IMR-90 (cell line): ENCODE results near the gene IRS2. TPM values are rescaled to one million over a fixed set of nuclear protein-coding genes. Genes with fewer than 3 reads are reported as not detected.

Experiments used
- ATAC-seq: fragments of 200-7000 bp; cut with Tn5 transposase; 2 replicates; pipeline ENCODE4 v1.9.1; 2020; ENCODE audit warnings: low read depth, mild to moderate bottlenecking, moderate library complexity
- BruUV-seq: library from RNA; stranded (reverse); fragments of 400-500 nt; replicated peaks from 2 replicates; lab custom pipeline; 2021; lab: Mats Ljungman, UMichigan
- CTCF ChIA-PET: fragments of 300-600 bp; formaldehyde crosslinking; extraction: SDS; loops from one replicate; lab custom pipeline; 2021; ENCODE audit warnings: antibody characterized with exemption; lab: Yijun Ruan, JAX
- POLR2A ChIA-PET: fragments of 300-600 bp; sonication (Branson Sonifier 250); formaldehyde crosslinking; loops from one replicate; lab custom pipeline; 2022; ENCODE audit warnings: antibody characterized with exemption; ENCODE audit not compliant: unreplicated experiment; lab: Charles Lee
- DNase-seq: peaks from one replicate; pipeline ENCODE4 v3.0.0; 2013
- H2AFZ ChIP-seq: replicated peaks from 2 replicates; pipeline ENCODE3; 2013; ENCODE audit warnings: low read length, mild to moderate bottlenecking; ENCODE audit not compliant: poor library complexity
- H2AK5ac ChIP-seq: 2 replicates; pipeline ENCODE4 v1.6.1; 2013; ENCODE audit warnings: low read depth, low read length, inconsistent platforms
- H2AK9ac ChIP-seq: replicated peaks from 2 replicates; pipeline ENCODE3; 2013; ENCODE audit warnings: mild to moderate bottlenecking, low read depth, low read length, moderate library complexity; ENCODE audit not compliant: poor library complexity
- H2BK120ac ChIP-seq: 2 replicates; pipeline ENCODE4 v1.6.1; 2013; ENCODE audit warnings: low read depth, low read length, inconsistent platforms
- H2BK15ac ChIP-seq: 3 replicates; pipeline ENCODE4 v1.6.1; 2013; ENCODE audit warnings: low read depth, low read length, inconsistent platforms
- H2BK20ac ChIP-seq: 2 replicates; pipeline ENCODE4 v1.6.1; 2013; ENCODE audit warnings: low read depth, mild to moderate bottlenecking, inconsistent platforms, low read length, moderate library complexity
- H2BK5ac ChIP-seq: 2 replicates; pipeline ENCODE4 v1.6.1; 2013; ENCODE audit warnings: mild to moderate bottlenecking, low read depth, low read length, inconsistent platforms; ENCODE audit not compliant: poor library complexity, severe bottlenecking
- H3K14ac ChIP-seq: replicated peaks from 2 replicates; pipeline ENCODE4 v1.6.1; 2013; ENCODE audit warnings: low read depth, low read length, inconsistent platforms
- H3K18ac ChIP-seq: 2 replicates; pipeline ENCODE4 v1.6.1; 2013; ENCODE audit warnings: low read depth, low read length, control low read depth
- H3K23ac ChIP-seq: 2 replicates; pipeline ENCODE4 v1.6.1; 2013; ENCODE audit warnings: low read depth, low read length, inconsistent platforms
- H3K27ac ChIP-seq: 2 replicates; pipeline ENCODE4 v1.5.1; 2013; ENCODE audit warnings: mild to moderate bottlenecking, control low read depth, low read length; ENCODE audit not compliant: insufficient read depth
- H3K27me3 ChIP-seq: 2 replicates; pipeline ENCODE4 v1.6.1; 2013; ENCODE audit warnings: low read length; ENCODE audit not compliant: control insufficient read depth, insufficient read depth
- H3K36me3 ChIP-seq: 2 replicates; pipeline ENCODE4 v1.6.1; 2013; ENCODE audit warnings: low read length, mixed read lengths; ENCODE audit not compliant: control insufficient read depth, insufficient read depth
- H3K4ac ChIP-seq: 2 replicates; pipeline ENCODE4 v1.6.1; 2013; ENCODE audit warnings: low read depth, low read length, inconsistent platforms
- H3K4me1 ChIP-seq: 2 replicates; pipeline ENCODE4 v1.6.1; 2013; ENCODE audit warnings: low read length, mixed read lengths; ENCODE audit not compliant: control insufficient read depth, insufficient read depth
- H3K4me2 ChIP-seq: 2 replicates; pipeline ENCODE4 v1.6.1; 2013; ENCODE audit warnings: low read depth, mild to moderate bottlenecking, control low read depth, low read length, moderate library complexity
- H3K4me3 ChIP-seq: 2 replicates; pipeline ENCODE4 v1.5.1; 2013; ENCODE audit warnings: low read depth, mild to moderate bottlenecking, control low read depth, low read length, moderate library complexity; ENCODE audit not compliant: insufficient read depth
- H3K56ac ChIP-seq: 2 replicates; pipeline ENCODE4 v1.6.1; 2013; ENCODE audit warnings: low read length, inconsistent platforms; ENCODE audit not compliant: insufficient read depth; ENCODE audit errors: extremely low read depth
- H3K79me1 ChIP-seq, 2 experiments: 2 replicates each; pipeline ENCODE4 v1.6.1; 2013; ENCODE audit warnings: low read length in 2 of 2, inconsistent platforms in 1 of 2, low read depth in 1 of 2
- H3K9ac ChIP-seq: 2 replicates; pipeline ENCODE4 v1.6.1; 2013; ENCODE audit warnings: low read depth, low read length, control low read depth
- H3K9me1 ChIP-seq: 2 replicates; pipeline ENCODE4 v1.6.1; 2013; ENCODE audit warnings: low read length, inconsistent platforms; ENCODE audit not compliant: insufficient read depth
- H3K9me3 ChIP-seq: 2 replicates; pipeline ENCODE4 v1.6.1; 2013; ENCODE audit warnings: low read length; ENCODE audit not compliant: control insufficient read depth, insufficient read depth
- H4K20me1 ChIP-seq: 2 replicates; pipeline ENCODE4 v1.6.1; 2013; ENCODE audit warnings: low read length, inconsistent platforms; ENCODE audit not compliant: insufficient read depth
- H4K5ac ChIP-seq: 2 replicates; pipeline ENCODE4 v1.6.1; 2013; ENCODE audit warnings: mild to moderate bottlenecking, low read depth, low read length, control low read depth
- H4K8ac ChIP-seq, 2 experiments: 2 replicates each; pipeline ENCODE4 v1.6.1; 2013; ENCODE audit warnings: low read depth in 2 of 2, low read length in 2 of 2, control low read depth in 1 of 2, inconsistent platforms in 1 of 2
- H4K91ac ChIP-seq: 2 replicates; pipeline ENCODE4 v1.6.1; 2013; ENCODE audit warnings: low read depth, low read length, inconsistent platforms; ENCODE audit not compliant: insufficient read depth
- MAFK ChIP-seq: IDR thresholded peaks from 2 replicates; pipeline ENCODE4 v1.6.1; 2012; ENCODE audit warnings: low read depth, low read length, improper control_type of control experiment
- RAD21 ChIP-seq: IDR thresholded peaks from 2 replicates; pipeline ENCODE4 v1.6.1; 2012; ENCODE audit warnings: low read length, improper control_type of control experiment
- RFX5 ChIP-seq: IDR thresholded peaks from 2 replicates; pipeline ENCODE4 v1.8.0; 2012; ENCODE audit warnings: low read depth, mild to moderate bottlenecking, low read length, moderate library complexity
- WGBS, 2 experiments: methylation state at CpG; one replicate each; pipeline versions ENCODE4 v1.1.5 to v1.1.7; 2013; ENCODE audit warnings: missing lambda C conversion rate in 2 of 2; ENCODE audit not compliant: insufficient read length in 1 of 2; ENCODE audit errors: extremely low coverage in 2 of 2; 5-methylcytosine and 5-hydroxymethylcytosine counted together
- dilution Hi-C: fragments of 300-500 bp; cut with HindIII; formaldehyde crosslinking; loops from one replicate; pipeline ENCODE4 v1.14.3; 2018; ENCODE audit warnings: low sequenced_read_pairs; ENCODE audit not compliant: unreplicated experiment
- in situ Hi-C: fragments of 300-500 bp; cut with MboI; formaldehyde crosslinking; loops from 3 replicates; pipeline ENCODE4 v1.14.3; 2019; ENCODE audit warnings: low sequenced_read_pairs, inconsistent platforms, mixed read lengths
- intact Hi-C: fragments of 100-400 bp; cut with micrococcal nuclease; formaldehyde crosslinking; loops from 2 replicates; pipeline ENCODE4 v1.10.0; 2022
- polyA plus RNA-seq, 3 experiments: library from polyadenylated mRNA; depleted of rRNA; stranded (reverse); fragments of >200 nt; gene quantifications; 2 replicates each; pipeline ENCODE4 v1.2.3, GENCODE V29; 2012; ENCODE audit warnings: low replicate concordance in 1 of 3
- total RNA-seq: library from RNA; depleted of rRNA; stranded (reverse); fragments of >200 nt; gene quantifications from 2 replicates; pipeline ENCODE4 v1.2.3, GENCODE V29; 2012
- TF ChIP-seq, protein P1 (sequence below): conservative IDR thresholded peaks from 2 replicates; pipeline ENCODE4 v1.5.1; 2012; ENCODE audit warnings: mild to moderate bottlenecking, low read depth, low read length, improper control_type of control experiment
- TF ChIP-seq, protein P2 (sequence below): fragments of 150-350 bp; IDR thresholded peaks from 2 replicates; pipeline ENCODE4 v1.6.1; 2016; ENCODE audit warnings: low read depth, mild to moderate bottlenecking, low read length, moderate library complexity, borderline replicate concordance

IRS2 gene
- total and polyA plus RNA-seq, 2 of the 4 experiments (the other 2 are of a cell fraction), result 0.36 to 1.4 TPM

DNA sequence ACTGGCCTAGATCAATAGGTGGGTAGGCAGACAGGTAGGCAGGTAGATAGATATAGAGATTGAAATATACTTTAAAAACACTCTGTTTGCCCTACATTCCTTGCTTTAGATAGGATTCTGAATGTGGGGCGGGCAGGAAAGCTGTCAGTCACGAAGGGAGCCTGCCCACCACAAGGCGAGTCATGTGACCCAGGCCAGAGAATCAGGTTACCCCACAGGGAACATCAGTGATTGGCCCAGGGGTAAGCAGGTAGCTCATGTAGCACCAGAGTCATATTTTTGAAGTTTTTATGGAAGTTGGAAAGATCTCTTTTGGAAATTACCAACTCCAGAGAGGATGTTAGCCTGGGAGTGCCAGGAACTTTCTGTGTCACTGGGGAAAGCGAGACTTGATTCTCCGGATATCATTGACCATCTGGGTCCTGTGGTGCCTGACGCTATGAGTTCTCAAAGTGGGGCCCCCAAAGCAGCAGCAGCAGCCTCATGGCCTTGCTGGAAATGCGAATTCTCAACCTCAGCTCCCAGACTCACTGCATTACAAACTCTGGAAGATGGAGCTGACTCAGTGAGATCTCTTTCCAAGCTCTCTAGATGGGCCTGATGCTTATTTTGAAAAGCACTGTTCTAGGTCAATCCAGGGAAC is 60.3 kb downstream of the IRS2 start (continued):
- TF ChIP-seq, protein P1, sequence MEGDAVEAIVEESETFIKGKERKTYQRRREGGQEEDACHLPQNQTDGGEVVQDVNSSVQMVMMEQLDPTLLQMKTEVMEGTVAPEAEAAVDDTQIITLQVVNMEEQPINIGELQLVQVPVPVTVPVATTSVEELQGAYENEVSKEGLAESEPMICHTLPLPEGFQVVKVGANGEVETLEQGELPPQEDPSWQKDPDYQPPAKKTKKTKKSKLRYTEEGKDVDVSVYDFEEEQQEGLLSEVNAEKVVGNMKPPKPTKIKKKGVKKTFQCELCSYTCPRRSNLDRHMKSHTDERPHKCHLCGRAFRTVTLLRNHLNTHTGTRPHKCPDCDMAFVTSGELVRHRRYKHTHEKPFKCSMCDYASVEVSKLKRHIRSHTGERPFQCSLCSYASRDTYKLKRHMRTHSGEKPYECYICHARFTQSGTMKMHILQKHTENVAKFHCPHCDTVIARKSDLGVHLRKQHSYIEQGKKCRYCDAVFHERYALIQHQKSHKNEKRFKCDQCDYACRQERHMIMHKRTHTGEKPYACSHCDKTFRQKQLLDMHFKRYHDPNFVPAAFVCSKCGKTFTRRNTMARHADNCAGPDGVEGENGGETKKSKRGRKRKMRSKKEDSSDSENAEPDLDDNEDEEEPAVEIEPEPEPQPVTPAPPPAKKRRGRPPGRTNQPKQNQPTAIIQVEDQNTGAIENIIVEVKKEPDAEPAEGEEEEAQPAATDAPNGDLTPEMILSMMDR, result no peak

DNA sequence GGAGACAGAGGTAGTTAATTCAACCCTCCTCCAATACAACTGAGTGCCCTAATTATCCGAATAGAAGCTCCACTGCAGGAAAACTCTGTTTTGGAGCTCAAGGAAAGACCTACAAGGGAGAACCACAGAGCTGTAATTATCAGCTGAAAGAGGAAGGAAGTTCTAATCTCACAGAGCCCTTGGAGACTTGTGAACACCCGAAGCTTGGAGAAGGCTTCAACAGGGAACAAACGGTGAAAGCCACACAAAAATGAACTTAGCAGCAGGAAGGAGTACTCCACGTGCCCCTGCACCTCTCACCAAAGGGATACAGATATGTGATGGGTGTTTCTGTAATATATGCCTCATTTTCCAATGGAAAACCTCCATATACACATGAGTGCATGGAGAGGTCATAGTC is 61.1 kb downstream of the IRS2 start:
- Histone ChIP-seq H3K9me3 (no peaks in the 10 kb centered on the region; the same call in 1 of the 2 replicates), H3K4ac (no peak overlapping the region), H2AK9ac (no peak overlapping the region), H3K36me3 (no peaks in the 10 kb centered on the region), H2BK120ac (no peak overlapping the region), H3K79me1 (no peaks in the 10 kb centered on the region), H3K27me3 (peaks cover 54% of the 10 kb centered on the region), H4K20me1 (no peaks in the 10 kb centered on the region), H3K4me3 (no peak overlapping the region), H3K4me2 (no peak overlapping the region), H4K8ac (no peak overlapping the region), H3K4me1 (no peaks in the 10 kb centered on the region), H3K9ac (no peak overlapping the region), H3K23ac (no peak overlapping the region), H2BK20ac (no peak overlapping the region), H2BK15ac (no peak overlapping the region), H3K27ac (no peak overlapping the region), H3K56ac (no peak overlapping the region), H4K91ac (no peak overlapping the region), H2BK5ac (no peak overlapping the region), H3K9me1 (no peaks in the 10 kb centered on the region), H3K14ac (no peak overlapping the region), H2AK5ac (no peak overlapping the region), H3K18ac (no peak overlapping the region), H2AFZ (no peak overlapping the region), H4K5ac (no peak overlapping the region)
- no TSS peak for BruUV-seq
- ChIA-PET CTCF (interaction anchor here (0.5 kb wide), 1 partner anchor 646 kb away, joined by 3 read pairs; no protein-coding TSS in a partner anchor), POLR2A (no interaction called here)
- ATAC-seq (no peak), DNase-seq (no peak)
- intact Hi-C loops (no loop called here), in situ Hi-C loops (no loop called here), dilution Hi-C loops (no loop called here)
- WGBS, 2 experiments, result no CpG with 5 or more reads among the region's 4 CpGs
- TF ChIP-seq, protein P2, sequence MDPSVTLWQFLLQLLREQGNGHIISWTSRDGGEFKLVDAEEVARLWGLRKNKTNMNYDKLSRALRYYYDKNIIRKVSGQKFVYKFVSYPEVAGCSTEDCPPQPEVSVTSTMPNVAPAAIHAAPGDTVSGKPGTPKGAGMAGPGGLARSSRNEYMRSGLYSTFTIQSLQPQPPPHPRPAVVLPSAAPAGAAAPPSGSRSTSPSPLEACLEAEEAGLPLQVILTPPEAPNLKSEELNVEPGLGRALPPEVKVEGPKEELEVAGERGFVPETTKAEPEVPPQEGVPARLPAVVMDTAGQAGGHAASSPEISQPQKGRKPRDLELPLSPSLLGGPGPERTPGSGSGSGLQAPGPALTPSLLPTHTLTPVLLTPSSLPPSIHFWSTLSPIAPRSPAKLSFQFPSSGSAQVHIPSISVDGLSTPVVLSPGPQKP, result no peak
- TF ChIP-seq MAFK (no peak), RFX5 (no peak), RAD21 (no peak)
